ENCODE measurements around the gene LYSMD3. TPM values are rescaled to one million over a fixed set of nuclear protein-coding genes. Genes with fewer than 3 reads are reported as not detected.

LYSMD3 gene
- total RNA-seq, 2 donors from 2014 or later = 20.4 to 32.0 TPM

GRCh38 chr5:90503596-90503995 is 25.8 kb downstream of the LYSMD3 start:
- no peak for TF ChIP-seq CTCF (IDR thresholded peaks at IDR 0.05)
- no peak overlapping the region for H3K9ac ChIP-seq (ENCODE audit: low read depth in 2 of 2, low read length in 2 of 2)
- H3K9me3 ChIP-seq = no peaks in the 10 kb centered on the region
- no peaks in the 10 kb centered on the region for H3K27me3 ChIP-seq
- H3K27ac ChIP-seq = no peak overlapping the region
- H3K36me3 ChIP-seq = no peaks in the 10 kb centered on the region
- intact Hi-C loops (cut with DNase I) = no loop called here
- no peak overlapping the region for H3K4me3 ChIP-seq
- no peaks in the 10 kb centered on the region for H3K4me1 ChIP-seq
- no peak for DNase-seq

- TF ChIP-seq CTCF (IDR thresholded peaks at IDR 0.05) = no peak
- H3K9me3 ChIP-seq = no peaks in the 10 kb centered on the region
- intact Hi-C loops (cut with DNase I) = no loop called here
- H3K9ac ChIP-seq (ENCODE audit: low read depth in 2 of 2, low read length in 2 of 2) = no peak overlapping the region
- H3K27ac ChIP-seq = no peak overlapping the region
- no peaks in the 10 kb centered on the region for H3K4me1 ChIP-seq
- H3K4me3 ChIP-seq = no peak overlapping the region
- H3K27me3 ChIP-seq = no peaks in the 10 kb centered on the region
- H3K36me3 ChIP-seq = no peaks in the 10 kb centered on the region
- no peak for DNase-seq
Observed at GRCh38 chr5:90495146-90495545, 34.2 kb downstream of the LYSMD3 start.

- Histone ChIP-seq H3K27ac (no peak overlapping the region), H3K4me1 (no peaks in the 10 kb centered on the region), H3K36me3 (no peaks in the 10 kb centered on the region), H3K27me3 (no peaks in the 10 kb centered on the region), H3K9me3 (no peaks in the 10 kb centered on the region), H3K4me3 (no peak overlapping the region), H3K9ac (ENCODE audit: low read depth in 2 of 2, low read length in 2 of 2) (no peak overlapping the region)
- intact Hi-C loops (cut with DNase I) = no loop called here
- DNase-seq = no peak
- TF ChIP-seq CTCF (IDR thresholded peaks at IDR 0.05) = no peak
Observed at GRCh38 chr5:90494043-90494442, 35.3 kb downstream of the LYSMD3 start.

- Histone ChIP-seq H3K4me1 (no peaks in the 10 kb centered on the region), H3K27ac (no peak overlapping the region), H3K9me3 (no peaks in the 10 kb centered on the region), H3K9ac (ENCODE audit: low read depth in 2 of 2, low read length in 2 of 2) (no peak overlapping the region), H3K36me3 (no peaks in the 10 kb centered on the region), H3K4me3 (no peak overlapping the region), H3K27me3 (no peaks in the 10 kb centered on the region)
- DNase-seq = no peak
- intact Hi-C loops (cut with DNase I) = no loop called here
- no peak for TF ChIP-seq CTCF (IDR thresholded peaks at IDR 0.05)
Observed at GRCh38 chr5:90488791-90489190, 40.6 kb downstream of the LYSMD3 start.

GRCh38 chr5:90484540-90484939 is 44.8 kb downstream of the LYSMD3 start:
- no peak overlapping the region for H3K27ac ChIP-seq
- no peak overlapping the region for H3K9ac ChIP-seq (ENCODE audit: low read depth in 2 of 2, low read length in 2 of 2)
- no peaks in the 10 kb centered on the region for H3K27me3 ChIP-seq
- no peak for DNase-seq
- no peak overlapping the region for H3K4me3 ChIP-seq
- intact Hi-C loops (cut with DNase I) = no loop called here
- no peaks in the 10 kb centered on the region for H3K36me3 ChIP-seq
- TF ChIP-seq CTCF (IDR thresholded peaks at IDR 0.05) = no peak
- no peaks in the 10 kb centered on the region for H3K9me3 ChIP-seq
- no peaks in the 10 kb centered on the region for H3K4me1 ChIP-seq

- Histone ChIP-seq H3K36me3 (no peaks in the 10 kb centered on the region), H3K27me3 (no peaks in the 10 kb centered on the region), H3K27ac (no peak overlapping the region), H3K4me3 (no peak overlapping the region), H3K9ac (ENCODE audit: low read depth in 2 of 2, low read length in 2 of 2) (no peak overlapping the region), H3K4me1 (no peaks in the 10 kb centered on the region), H3K9me3 (no peaks in the 10 kb centered on the region)
- intact Hi-C loops (cut with DNase I) = no loop called here
- no peak for DNase-seq
- no peak for TF ChIP-seq CTCF (IDR thresholded peaks at IDR 0.05)
Observed at GRCh38 chr5:90483206-90483605, 46.2 kb downstream of the LYSMD3 start.

Data from colonic mucosa (tissue), 4 donors.